Muscle of back (tissue), 11 donors: Measurements from ENCODE around the gene BANP. TPM values are rescaled to one million over a fixed set of nuclear protein-coding genes. Genes with fewer than 3 reads are reported as not detected.
A peak's percentile ranks its signal among the peaks of the same experiment; 100 is the strongest.
"Not testable (repeated sequence)": the region's sequence is repeated elsewhere in the genome, so short reads cannot be mapped to it uniquely, and the experiment has no call there.

ENCODE experiments used
- DNase-seq, 3 donors: peaks; one replicate each; pipeline versions ENCODE4 v3.0.0 to v3.0.0-alpha.2; 2013
- polyA plus RNA-seq, 10 donors: library from polyadenylated mRNA; unstranded; fragments of 120-200 nt; gene quantifications; one replicate each; pipeline ENCODE4 v1.2.1, GENCODE V29; 2013; ENCODE audit not compliant: insufficient read length in 10 of 10

Gene BANP
- polyA plus RNA-seq, 10 donors, result 10.4 to 15.2 (median 13.2) TPM

DNA sequence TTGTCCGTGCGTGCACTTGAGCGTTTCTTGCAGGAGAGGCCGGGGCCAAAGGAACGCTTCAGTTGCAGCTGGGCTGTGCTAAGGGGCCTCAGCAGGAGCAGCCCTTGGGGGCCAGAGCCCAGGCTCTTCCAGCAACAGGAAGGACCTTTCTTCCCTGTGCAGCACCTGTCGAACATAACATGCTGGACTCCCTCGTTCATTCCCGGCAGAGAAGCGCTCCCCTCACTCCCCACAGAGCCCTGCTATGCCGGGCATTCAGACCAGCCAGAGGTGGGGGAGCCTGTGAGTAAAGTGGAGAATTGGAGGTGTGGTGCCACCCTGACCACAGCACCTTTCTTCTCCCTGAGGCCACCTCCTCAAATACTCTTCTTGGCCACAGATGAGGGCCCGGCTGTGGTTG is 94.1 kb downstream of the BANP start:
- DNase-seq, result not testable (repeated sequence)

DNA sequence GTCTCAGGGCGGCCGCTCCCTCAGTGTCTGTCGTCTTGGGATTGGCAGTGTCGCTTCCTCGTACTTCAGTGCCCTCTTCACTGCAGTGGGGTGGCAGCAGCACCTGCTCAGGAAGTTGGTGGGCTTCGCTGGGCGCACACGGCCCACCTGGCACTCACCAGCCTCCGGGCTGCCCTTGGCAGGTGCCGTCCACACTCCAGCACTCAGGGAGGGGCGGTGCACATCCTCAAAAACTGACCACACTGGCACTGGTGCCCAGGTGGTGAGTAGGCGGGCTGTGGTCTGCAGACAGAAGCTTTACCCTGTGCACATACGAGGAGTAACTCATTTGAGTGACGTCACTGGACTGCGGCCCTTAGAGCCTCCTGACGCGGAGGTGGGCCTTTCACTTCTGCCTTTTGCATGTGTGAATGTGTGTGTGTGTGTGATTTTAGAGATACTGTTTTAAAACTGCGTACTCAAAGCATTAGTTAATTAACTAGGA is 94.6 kb downstream of the BANP start:
- DNase-seq, result no peak

DNA sequence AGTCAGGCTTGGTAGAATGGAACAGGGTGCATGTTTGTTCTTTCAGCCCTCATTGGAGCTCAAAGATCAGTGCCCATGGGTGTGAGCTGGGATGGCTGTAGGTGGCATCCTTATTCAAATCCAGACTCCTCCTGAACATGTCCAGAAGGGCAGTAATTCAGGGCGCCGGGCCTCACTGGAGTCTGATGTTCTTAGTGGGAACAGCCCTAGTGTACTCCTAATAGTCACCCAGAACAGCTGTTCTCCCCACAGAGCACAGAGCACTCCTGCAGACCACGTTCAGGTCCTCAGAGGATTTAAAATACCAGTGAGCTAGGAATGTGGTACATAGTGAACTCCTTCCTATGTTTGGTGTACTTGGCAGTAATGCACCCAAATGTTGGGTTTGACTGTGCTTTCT is 96.2 kb downstream of the BANP start:
- no peak for DNase-seq

DNA sequence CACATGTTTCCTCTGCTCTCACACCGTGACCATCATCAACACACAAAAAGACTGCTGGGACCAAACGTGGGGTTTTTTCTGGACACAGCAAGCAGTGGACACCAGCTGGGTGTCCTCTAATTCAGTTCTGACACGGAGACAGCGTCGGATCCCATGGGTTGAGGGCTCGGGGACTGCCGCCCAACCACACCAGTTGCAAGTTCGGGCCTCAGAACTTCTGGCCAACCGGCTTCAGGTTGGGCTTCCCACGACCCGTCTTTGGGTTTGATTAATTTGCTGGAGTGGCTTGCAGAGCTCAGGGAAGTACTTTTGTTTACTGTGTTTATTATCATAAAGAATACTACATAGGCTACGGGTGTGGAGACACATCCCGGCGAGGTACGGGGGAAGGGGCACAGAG is 97.8 kb downstream of the BANP start:
- DNase-seq, result no peak

DNA sequence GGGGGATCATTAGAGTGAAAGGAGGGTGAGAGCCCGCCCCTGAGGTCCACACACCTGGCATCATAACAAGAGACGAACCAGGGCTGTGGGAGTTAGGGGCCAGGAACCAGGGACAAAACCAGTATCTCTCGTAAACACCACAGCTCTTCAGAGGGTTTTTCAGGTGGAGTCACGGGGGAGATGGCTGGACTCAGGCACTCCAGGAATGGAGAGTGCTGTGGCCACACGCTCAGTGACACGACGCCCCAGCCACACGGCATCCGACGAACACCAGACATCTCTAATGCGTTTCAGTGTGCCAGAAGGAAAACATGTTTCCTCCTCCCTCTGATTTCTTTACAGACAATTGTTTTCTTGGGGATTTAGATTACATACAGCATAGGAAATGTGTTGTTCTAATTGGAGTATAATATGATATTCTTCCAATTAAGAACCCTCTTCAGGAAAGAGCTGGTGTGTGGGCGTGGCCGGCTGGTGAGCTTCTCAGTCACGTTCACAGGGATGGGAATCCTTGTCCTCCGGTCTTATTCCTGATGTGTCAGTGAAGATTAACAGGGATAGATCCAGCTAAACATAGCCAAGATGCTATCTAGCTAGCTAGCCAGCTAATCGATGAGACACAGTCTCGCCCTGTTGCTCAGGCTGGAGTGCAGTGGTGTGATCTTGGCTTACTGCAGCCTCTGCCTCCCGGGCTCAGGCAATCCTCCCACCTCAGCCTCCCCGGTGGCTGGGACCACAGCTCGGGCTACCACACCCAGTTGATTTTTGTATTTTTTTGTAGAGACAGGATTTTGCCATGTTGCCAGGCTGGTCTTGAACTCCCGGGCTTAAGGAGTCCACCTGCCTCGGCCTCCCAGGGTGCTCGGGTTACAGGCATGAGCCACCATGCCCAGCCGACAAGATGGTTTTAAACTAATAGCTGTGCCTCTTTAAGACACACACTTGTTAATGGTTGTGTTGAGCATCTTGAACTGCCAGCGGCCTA is 98.6 kb downstream of the BANP start:
- DNase-seq, result no peak

DNA sequence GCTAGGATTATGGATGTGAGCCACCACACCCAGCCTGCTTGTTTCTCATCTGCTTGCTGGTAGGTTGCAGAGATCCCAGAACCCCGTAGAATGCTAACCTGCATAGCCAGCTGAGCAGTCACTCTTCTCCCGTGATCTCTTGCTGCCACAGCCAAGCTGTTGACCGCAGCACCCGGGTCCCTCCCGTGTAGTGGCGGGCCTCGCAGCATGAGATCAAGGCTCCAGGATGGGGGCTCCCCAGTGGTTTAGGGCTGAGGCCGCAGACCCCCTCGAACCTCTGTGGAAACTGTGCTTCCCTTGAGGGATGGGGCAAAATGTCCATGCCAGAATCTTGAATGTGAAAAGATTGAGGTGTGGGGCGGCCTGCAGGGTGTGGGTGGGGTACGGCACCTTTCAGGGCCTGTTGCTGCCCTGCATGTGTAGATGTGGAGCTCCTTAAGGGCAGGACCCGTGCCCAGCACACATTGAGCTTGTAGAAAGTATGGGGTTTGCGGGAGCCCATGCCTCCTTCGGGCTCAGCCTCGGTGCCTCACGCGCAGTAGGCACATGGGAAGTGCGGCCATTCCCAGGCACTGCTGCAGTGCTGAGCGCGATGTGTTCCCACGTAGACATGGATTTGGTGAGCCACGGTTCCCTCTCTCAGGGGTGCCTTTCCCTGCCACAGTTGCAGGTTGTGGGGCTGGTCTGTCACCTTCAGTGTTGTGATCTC is 99.9 kb downstream of the BANP start:
- DNase-seq, result no peak

DNA sequence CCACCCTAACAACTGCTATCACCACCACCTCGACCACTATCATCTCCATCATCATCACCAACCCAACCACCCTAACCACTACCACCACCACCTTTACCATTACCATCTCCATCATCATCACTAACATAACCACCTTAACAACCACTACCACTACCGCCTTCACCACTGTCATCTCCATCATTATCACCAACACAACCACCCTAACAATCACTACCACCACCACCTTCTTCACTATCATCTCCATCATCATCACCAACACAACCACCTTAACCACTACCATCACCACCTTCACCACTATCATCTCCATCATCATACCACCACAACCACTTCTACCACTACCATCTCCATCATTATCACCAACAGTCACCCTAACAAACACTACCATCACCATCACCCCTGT is 101.4 kb downstream of the BANP start:
- no peak for DNase-seq

DNA sequence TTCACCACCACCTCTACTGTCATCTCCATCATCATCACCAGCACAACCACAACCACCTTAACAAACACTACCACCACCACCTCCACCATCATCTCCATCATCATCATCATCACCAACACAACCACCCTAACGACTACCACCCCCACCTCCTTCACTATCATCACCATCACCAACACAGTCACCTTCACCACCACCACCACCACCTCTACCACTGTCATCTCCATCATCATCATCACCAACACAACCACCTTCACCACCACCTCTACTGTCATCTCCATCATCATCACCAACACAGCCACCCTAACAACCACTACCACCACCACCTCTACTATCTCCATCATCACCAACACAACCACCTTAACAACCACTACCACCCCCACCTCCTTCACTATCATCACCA is 102.2 kb downstream of the BANP start:
- not testable (repeated sequence) for DNase-seq

DNA sequence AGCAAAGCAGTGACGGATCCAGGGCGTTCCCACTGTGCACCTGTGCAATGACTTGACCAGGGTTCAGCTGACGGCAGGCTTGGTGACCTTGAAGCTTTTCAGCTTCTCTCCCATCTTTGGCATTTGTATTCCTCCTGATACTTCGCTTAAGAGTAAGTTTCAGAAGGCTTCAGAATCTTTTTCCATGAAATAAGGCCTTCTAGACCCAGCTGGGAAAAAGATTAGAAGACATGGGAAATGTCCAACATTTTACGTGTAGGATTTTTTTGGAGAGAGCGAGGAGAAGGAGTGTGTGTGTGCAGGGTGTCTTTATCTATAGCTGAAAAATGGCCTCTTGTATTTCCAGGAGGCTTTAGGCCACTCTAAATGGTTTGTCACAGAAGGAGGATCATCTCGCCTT is 104.1 kb downstream of the BANP start:
- DNase-seq, result peak; percentile 21 to 84 (median 71)

DNA sequence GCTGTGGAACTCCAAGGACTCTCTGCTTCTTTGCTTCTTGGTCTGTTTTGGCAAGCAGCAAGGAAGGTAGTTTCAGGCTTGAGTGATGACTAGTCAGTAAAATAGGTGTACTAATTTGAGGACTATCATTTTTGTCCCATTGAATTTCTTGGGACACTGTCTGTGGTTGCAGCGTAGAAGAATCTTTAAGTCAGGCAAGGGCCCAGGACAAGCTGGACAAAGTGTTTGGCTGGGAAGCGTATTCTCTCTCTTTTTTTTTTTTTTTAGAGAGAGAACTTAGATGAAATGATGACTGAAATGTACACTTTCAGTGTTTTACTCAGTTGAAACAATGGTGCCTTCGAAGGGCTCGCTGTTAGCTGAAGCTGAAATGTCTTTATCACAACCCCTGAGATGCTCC is 105.0 kb downstream of the BANP start:
- DNase-seq, result peak in 2 of 3 donors; percentile 36 to 61

DNA sequence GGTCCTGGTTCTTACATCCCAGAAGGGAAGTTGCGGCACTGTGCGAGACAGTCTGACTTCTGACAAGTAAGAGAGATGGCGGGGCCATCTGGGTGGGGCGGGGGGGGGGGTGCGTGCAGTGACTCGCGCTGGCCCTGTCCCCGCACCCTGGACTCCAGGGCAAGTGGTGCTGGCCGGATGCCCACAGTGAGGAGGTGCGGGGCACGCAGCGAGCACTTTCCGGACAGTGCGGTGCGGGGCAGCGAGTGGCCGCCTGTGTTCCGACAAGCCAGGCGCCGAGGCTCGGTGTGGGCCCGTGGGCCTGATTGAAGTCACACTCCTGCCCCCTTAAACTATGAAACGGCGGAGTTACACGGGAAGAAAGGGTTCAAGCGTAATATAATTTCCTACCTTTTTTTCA is 106.4 kb downstream of the BANP start:
- no peak for DNase-seq

DNA sequence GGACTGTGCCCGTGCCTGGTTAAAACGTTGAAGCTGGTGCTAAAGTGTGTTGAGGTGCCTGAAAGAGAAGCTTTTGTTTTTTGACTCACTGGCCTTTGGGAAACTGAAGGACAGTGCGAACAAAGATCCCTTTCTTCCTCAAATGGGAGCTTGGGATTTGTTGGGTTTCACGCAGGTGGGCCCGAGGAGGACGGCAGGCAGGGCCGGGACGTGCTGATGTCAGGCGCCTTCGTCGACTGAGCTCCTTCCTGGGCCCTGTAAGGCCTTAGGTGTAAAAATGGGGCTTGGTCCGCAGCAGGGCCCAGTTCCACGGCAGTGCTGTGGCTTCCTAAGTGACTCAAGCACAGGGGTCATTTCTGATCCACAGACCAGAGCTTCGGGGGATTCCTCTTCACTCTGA is 106.9 kb downstream of the BANP start:
- no peak for DNase-seq

DNA sequence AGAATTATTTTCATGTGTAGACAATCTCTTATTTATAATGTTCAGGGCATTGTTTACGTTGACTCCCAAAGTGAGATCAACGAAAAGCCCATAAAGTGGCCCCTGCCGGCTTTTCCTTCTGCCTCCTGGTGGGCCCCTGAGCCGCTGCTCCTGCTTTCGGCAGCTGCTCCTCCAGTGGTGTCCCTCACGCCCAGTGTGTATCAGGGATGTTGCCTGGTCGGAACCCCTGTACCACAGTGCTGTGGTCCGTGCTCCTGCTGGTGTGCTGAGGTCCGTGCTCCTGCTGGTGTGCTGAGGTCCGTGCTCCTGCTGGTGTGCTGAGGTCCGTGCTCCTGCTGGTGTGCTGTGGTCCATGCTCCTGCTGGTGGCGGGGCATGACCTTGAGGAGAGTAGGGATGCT is 107.6 kb downstream of the BANP start:
- no peak for DNase-seq

DNA sequence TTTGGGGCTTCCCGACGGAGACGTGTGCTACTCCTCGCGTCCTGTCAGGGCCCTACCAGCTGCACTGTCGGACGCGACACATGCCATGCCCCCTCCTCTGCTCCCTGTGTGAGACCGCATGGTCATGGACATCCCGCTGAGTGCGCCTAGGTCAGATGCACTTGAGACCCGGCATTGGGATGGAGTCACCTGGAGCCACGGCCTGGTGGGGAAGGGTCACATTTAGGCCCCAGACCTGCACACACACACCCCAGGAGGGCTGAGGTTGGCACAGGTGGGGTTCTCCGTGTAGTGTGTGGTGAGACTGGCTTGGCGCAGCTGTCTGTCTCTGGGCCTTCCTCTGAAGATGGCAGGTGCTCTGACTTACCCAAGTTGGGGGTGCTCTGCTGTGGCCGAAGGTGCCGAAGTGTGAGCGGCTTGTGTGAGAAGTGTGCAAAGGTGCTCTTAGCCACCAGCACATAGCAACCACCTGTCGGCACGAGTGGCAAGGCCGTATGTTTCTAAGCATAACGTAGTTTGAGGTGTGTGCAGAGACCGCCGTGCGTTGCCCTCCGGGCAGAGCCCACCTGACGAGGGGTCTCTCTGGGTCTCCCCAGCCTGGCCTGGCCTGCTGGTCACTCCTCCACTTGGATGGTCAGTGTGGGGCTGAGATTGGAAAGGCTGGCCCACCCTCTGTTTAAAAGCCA is 108.6 kb downstream of the BANP start:
- DNase-seq, result no peak

DNA sequence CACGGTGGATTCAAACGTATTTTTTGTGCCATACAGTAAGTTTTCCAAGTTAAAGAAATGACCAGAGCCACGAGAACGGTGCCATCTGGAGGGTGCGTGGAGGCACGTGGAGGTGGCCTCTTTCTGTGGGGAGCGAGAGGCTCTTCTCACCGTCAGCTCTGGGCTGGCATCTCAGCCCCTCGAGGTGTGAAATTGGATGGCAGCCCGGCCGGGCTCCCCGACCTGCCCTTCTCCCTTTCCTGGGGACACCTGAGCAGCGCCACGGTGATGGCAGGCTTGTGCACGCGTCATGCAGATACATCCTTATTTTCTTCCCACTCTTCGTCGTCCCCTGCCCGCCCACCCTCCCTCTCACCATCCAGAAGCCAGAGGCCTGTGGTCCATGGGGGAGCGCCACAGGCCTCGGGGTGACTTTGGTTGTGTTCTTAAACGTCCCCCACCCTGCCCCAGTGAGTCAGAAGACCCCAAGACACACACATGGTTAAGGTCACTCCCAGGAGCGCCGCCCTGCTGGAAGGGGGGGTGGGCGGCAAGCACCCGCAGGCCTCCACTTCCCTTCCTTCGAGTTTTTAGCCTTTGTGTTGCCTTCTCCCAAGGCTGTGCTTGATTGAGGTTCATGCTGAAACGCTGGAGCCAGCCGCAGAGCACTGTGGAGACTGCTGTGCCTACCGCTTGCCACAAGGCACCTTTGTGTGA is 109.4 kb downstream of the BANP start:
- no peak for DNase-seq

DNA sequence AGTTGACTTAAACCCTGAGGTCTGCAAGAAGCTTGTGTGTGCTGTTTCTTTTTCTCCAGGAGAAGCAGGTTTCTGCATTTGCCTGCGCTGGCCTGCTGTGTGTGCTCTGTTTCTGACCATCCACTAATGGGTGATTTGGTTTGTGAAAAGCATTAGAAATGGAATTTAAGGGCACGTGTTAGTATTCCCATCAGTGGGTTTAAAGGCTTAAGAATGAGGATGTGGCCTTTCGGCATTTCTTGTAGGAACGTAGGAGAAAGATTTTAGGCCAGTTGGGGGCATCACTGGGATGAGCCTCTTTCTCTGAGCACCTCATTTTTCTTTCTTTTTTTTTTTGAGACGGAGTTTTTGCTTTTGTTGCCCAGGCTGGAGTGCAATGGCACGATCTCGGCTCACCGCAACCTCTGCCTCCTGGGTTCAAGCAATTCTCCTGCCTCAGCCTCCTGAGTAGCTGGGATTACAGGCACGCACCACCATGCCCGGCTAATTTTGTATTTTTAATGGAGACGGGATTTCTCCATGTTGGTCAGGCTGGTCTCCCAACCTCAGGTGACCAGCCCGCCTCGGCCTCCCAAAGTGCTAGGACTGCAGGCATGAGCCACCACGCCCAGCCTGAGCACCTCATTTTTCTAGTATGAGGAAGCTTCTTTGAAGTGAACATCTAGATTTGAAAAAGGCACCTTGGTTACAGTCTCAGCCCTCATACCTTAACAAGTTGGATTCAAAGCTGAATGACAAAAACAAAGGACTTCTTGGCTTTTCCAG is 110.3 kb downstream of the BANP start:
- DNase-seq, result no peak

DNA sequence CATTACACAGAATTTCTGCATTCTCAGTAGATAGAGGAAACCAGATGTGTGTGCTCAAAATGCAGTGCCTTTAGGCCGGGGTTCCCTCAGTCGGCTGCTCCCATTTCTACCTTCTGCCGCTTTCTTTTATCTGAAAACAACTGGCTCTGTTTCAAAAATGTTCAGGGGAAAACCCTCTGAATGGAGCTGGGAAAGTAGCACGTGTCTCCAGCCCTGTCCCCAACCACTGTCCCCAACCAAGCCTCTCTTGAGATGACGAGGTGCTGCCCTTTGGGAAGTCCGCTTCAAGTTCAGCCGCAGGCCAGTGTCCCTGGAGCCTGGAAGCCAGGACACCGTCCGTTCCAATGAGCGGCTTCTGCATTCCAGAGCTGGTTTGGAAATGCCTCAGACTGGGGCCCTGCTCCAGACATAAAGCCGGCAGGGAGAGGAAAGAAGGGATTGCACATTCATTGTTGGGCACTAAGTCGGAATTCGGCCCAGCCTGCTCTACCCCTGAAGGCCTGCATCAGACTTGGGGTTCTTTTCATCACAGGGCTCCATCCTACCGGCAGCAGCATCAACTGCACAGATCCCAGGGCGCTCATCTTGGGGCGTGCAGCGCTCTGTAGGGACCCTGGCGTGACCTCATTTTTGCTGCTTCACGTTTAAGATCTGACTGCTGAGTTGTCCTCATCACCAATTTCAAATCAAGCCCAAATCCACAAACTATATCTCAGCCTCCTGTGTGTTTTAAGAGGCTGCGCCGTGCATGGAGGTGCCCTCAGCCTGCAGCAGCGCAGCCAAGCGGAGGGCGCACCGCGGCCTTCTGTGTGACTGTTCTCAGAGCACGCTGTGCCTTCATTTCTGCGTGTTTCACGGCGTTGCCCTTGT is 111.3 kb downstream of the BANP start:
- DNase-seq, result peak; percentile 50 to 82 (median 65)

DNA sequence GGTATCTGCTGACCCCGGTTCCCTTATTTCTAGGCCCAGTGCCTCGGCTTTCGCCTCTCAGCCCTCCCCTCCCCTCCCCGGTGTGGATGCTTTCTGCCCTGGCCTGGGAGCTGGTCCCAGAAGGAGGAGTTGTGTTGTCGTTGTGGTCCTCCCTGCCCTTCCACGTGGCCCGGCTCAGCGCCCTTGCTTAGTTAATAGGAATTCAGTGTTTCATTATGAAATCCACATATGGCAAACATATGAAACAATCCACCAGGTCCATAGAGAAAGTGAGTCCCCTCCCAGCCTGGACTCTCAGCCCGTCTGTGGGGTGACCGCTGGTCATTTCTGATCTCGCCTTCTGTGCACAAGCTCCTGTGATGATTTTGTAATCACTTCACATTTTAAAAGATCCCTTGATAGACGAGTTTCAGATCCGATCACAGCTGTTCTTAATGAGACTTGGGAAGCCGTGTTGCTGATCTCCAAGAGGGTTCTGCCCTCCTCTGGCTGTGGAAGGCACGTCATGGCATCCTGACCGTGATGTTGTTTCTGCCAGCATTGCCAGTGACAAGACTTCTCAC is 112.1 kb downstream of the BANP start:
- peak; percentile 68 to 87 (median 75) for DNase-seq
